HG03103 (cell line): ENCODE data around the gene FOXE3.

ENCODE experiments used
- ATAC-seq: cut with Tn5 transposase; IDR thresholded peaks from one replicate; pipeline ENCODE4 v1.9.1; 2021; ENCODE audit warnings: low read depth; ENCODE audit not compliant: unreplicated experiment

Gene FOXE3

GRCh38 chr1:47403321-47403910 is 12.7 kb upstream of the FOXE3 start:
- no peak for ATAC-seq

GRCh38 chr1:47405697-47406096 is 10.4 kb upstream of the FOXE3 start:
- no peak for ATAC-seq

GRCh38 chr1:47406966-47407365 is 9.1 kb upstream of the FOXE3 start:
- no peak for ATAC-seq

GRCh38 chr1:47407481-47407880 is 8.6 kb upstream of the FOXE3 start:
- ATAC-seq, result no peak

- no peak for ATAC-seq
Measured at GRCh38 chr1:47409311-47410067, 6.6 kb upstream of the FOXE3 start.

- no peak for ATAC-seq
Measured at GRCh38 chr1:47410068-47410455, 6.0 kb upstream of the FOXE3 start.

- ATAC-seq, result no peak
Measured at GRCh38 chr1:47411436-47411835, 4.6 kb upstream of the FOXE3 start.

- no peak for ATAC-seq
Measured at GRCh38 chr1:47412437-47412836, 3.6 kb upstream of the FOXE3 start.

- no peak for ATAC-seq
Measured at GRCh38 chr1:47416319-47417169, 459 bp downstream of the FOXE3 start.

- no peak for ATAC-seq
Measured at GRCh38 chr1:47417170-47418044, 1.3 kb downstream of the FOXE3 start.

- no peak for ATAC-seq
Measured at GRCh38 chr1:47418122-47418521, 2.0 kb downstream of the FOXE3 start.

- no peak for ATAC-seq
Measured at GRCh38 chr1:47418681-47419325, 2.7 kb downstream of the FOXE3 start.

GRCh38 chr1:47420547-47420946 is 4.5 kb downstream of the FOXE3 start:
- ATAC-seq, result no peak

GRCh38 chr1:47423872-47424271 is 7.8 kb downstream of the FOXE3 start:
- no peak for ATAC-seq

GRCh38 chr1:47424336-47424982 is 8.4 kb downstream of the FOXE3 start:
- no peak for ATAC-seq

- ATAC-seq, result no peak
Measured at GRCh38 chr1:47431534-47431933, 15.4 kb downstream of the FOXE3 start.

- peak; percentile 29 for ATAC-seq
Measured at GRCh38 chr1:47432071-47433036, 16.3 kb downstream of the FOXE3 start.

GRCh38 chr1:47433037-47433421 is 16.9 kb downstream of the FOXE3 start:
- ATAC-seq, result no peak
